SK-N-SH treated with all-trans-retinoic acid at 6 μM for 48 hours (cell line): ENCODE data around the gene KCNJ1.

Source experiments
- ATAC-seq: fragments of 200-7000 bp; cut with Tn5 transposase; 3 replicates; pipeline ENCODE4 v1.9.1; 2020; ENCODE audit warnings: mild to moderate bottlenecking, moderate library complexity
- ARNTL ChIP-seq: fragments of 450-650 bp; formaldehyde crosslinking; IDR thresholded peaks from 2 replicates; pipeline ENCODE4 v1.5.0; 2020; ENCODE audit warnings: low read depth, mild to moderate bottlenecking, moderate library complexity, borderline replicate concordance
- BACH2 ChIP-seq: fragments of 250-450 bp; sonication (Bioruptor Pico); IDR thresholded peaks from 2 replicates; pipeline ENCODE4 v1.9.0; 2021; ENCODE audit warnings: mild to moderate bottlenecking, borderline replicate concordance
- CREB5 ChIP-seq: fragments of 250-450 bp; sonication (Bioruptor Pico); IDR thresholded peaks from 2 replicates; pipeline ENCODE4 v1.5.1; 2020; ENCODE audit warnings: low read depth, mild to moderate bottlenecking, moderate library complexity
- CSDC2 ChIP-seq: fragments of 250-450 bp; sonication (Bioruptor Pico); IDR thresholded peaks from 2 replicates; pipeline ENCODE4 v1.5.0; 2020; ENCODE audit warnings: mild to moderate bottlenecking, moderate library complexity
- CSRNP3 ChIP-seq: fragments of 250-450 bp; sonication (Bioruptor Pico); IDR thresholded peaks from 2 replicates; pipeline ENCODE4 v1.5.1; 2021; ENCODE audit warnings: mild to moderate bottlenecking, moderate library complexity
- ESRRG ChIP-seq: fragments of 250-450 bp; sonication (Bioruptor Pico); IDR thresholded peaks from 2 replicates; pipeline ENCODE4 v1.6.1; 2021; ENCODE audit warnings: mild to moderate bottlenecking
- GLIS3 ChIP-seq: fragments of 250-450 bp; sonication (Bioruptor Pico); IDR thresholded peaks from 2 replicates; pipeline ENCODE4 v1.5.0; 2020; ENCODE audit warnings: mild to moderate bottlenecking, moderate library complexity
- ISL1 ChIP-seq: fragments of 250-450 bp; sonication (Bioruptor Pico); IDR thresholded peaks from 2 replicates; pipeline ENCODE4 v2.1.2; 2022; ENCODE audit warnings: mild to moderate bottlenecking, moderate library complexity
- OSR1 ChIP-seq: fragments of 250-450 bp; sonication (Bioruptor Pico); IDR thresholded peaks from 2 replicates; pipeline ENCODE4 v1.8.0; 2022; ENCODE audit warnings: moderate library complexity, mild to moderate bottlenecking, inconsistent platforms
- PATZ1 ChIP-seq: fragments of 250-450 bp; sonication (Bioruptor Pico); IDR thresholded peaks from 2 replicates; pipeline ENCODE4 v1.8.0; 2020; ENCODE audit warnings: mild to moderate bottlenecking, moderate library complexity, borderline replicate concordance
- POU6F1 ChIP-seq: fragments of 250-450 bp; sonication (Bioruptor Pico); IDR thresholded peaks from 2 replicates; pipeline ENCODE4 v1.8.0; 2021; ENCODE audit warnings: low read depth, mild to moderate bottlenecking, moderate library complexity, borderline replicate concordance
- PPARA ChIP-seq: fragments of 250-450 bp; sonication (Bioruptor Pico); IDR thresholded peaks from 2 replicates; pipeline ENCODE4 v1.5.0; 2020; ENCODE audit warnings: mild to moderate bottlenecking, borderline replicate concordance
- RARB ChIP-seq: fragments of 250-450 bp; sonication (Bioruptor Pico); IDR thresholded peaks from 2 replicates; pipeline ENCODE4 v1.8.0; 2021; ENCODE audit warnings: mild to moderate bottlenecking, moderate library complexity
- SNAI2 ChIP-seq: fragments of 250-450 bp; sonication (Bioruptor Pico); IDR thresholded peaks from 2 replicates; pipeline ENCODE4 v1.5.0; 2020; ENCODE audit warnings: mild to moderate bottlenecking, moderate library complexity
- TCF4 ChIP-seq: fragments of 250-450 bp; sonication (Bioruptor Pico); IDR thresholded peaks from 2 replicates; pipeline ENCODE4 v1.8.0; 2021; ENCODE audit warnings: mild to moderate bottlenecking, moderate library complexity, borderline replicate concordance
- TOX ChIP-seq: fragments of 250-450 bp; sonication (Bioruptor Pico); IDR thresholded peaks from 2 replicates; pipeline ENCODE4 v1.8.0; 2021; ENCODE audit warnings: mild to moderate bottlenecking, moderate library complexity, borderline replicate concordance
- ZC3H10 ChIP-seq: fragments of 250-450 bp; sonication (Bioruptor Pico); IDR thresholded peaks from 2 replicates; pipeline ENCODE4 v1.5.1; 2021; ENCODE audit warnings: mild to moderate bottlenecking, moderate library complexity
- ZFP3 ChIP-seq: fragments of 250-450 bp; sonication (Bioruptor Pico); IDR thresholded peaks from 2 replicates; pipeline ENCODE4 v1.5.0; 2020; ENCODE audit warnings: mild to moderate bottlenecking, moderate library complexity
- ZFP30 ChIP-seq: fragments of 450-650 bp; formaldehyde crosslinking; IDR thresholded peaks from 2 replicates; pipeline ENCODE4 v1.5.0; 2022; ENCODE audit warnings: mild to moderate bottlenecking, moderate library complexity
- ZNF565 ChIP-seq: fragments of 450-650 bp; formaldehyde crosslinking; conservative IDR thresholded peaks from 2 replicates; pipeline ENCODE4 v1.5.0; 2020; ENCODE audit warnings: low read depth, mild to moderate bottlenecking, moderate library complexity
- ZNF70 ChIP-seq: fragments of 450-650 bp; formaldehyde crosslinking; IDR thresholded peaks from 2 replicates; pipeline ENCODE4 v1.5.0; 2020; ENCODE audit warnings: mild to moderate bottlenecking, moderate library complexity
- ZNF8 ChIP-seq: fragments of 450-650 bp; formaldehyde crosslinking; IDR thresholded peaks from 2 replicates; pipeline ENCODE4 v1.5.0; 2020; ENCODE audit warnings: mild to moderate bottlenecking, moderate library complexity

Gene KCNJ1

GRCh38 chr11:128890216-128890542 is 23.1 kb upstream of the KCNJ1 start:
- ATAC-seq, result no peak; the same call in 2 of the 3 replicates
- TF ChIP-seq SNAI2 (CRISPR knock-in tag) (no peak), RARB (CRISPR knock-in tag) (no peak), CSRNP3 (CRISPR knock-in tag) (no peak), TCF4 (CRISPR knock-in tag) (no peak), CSDC2 (CRISPR knock-in tag) (no peak), GLIS3 (CRISPR knock-in tag) (no peak), PATZ1 (CRISPR knock-in tag) (no peak), ZNF565 (CRISPR knock-in tag) (no peak), ISL1 (CRISPR knock-in tag) (no peak), ARNTL (CRISPR knock-in tag) (no peak), ZFP3 (CRISPR knock-in tag) (no peak), CREB5 (no peak), TOX (CRISPR knock-in tag) (no peak), ZC3H10 (CRISPR knock-in tag) (no peak), BACH2 (CRISPR knock-in tag) (no peak), POU6F1 (CRISPR knock-in tag) (no peak), ZFP30 (no peak)

GRCh38 chr11:128889657-128890213 is 22.6 kb upstream of the KCNJ1 start:
- ATAC-seq, result no peak
- TF ChIP-seq ZFP3 (CRISPR knock-in tag) (no peak), SNAI2 (CRISPR knock-in tag) (no peak), TOX (CRISPR knock-in tag) (no peak), PPARA (no peak), ISL1 (CRISPR knock-in tag) (no peak), ESRRG (CRISPR knock-in tag) (no peak), CSRNP3 (CRISPR knock-in tag) (no peak), TCF4 (CRISPR knock-in tag) (no peak), CSDC2 (CRISPR knock-in tag) (no peak), OSR1 (CRISPR knock-in tag) (no peak)

GRCh38 chr11:128888034-128888985 is 21.2 kb upstream of the KCNJ1 start:
- TF ChIP-seq PATZ1 (CRISPR knock-in tag) (no peak), ZNF8 (CRISPR knock-in tag) (no peak), ZNF565 (CRISPR knock-in tag) (no peak), ZNF70 (no peak), GLIS3 (CRISPR knock-in tag) (no peak), OSR1 (CRISPR knock-in tag) (no peak), ZC3H10 (CRISPR knock-in tag) (no peak), SNAI2 (CRISPR knock-in tag) (no peak), CSRNP3 (CRISPR knock-in tag) (no peak), ZFP3 (CRISPR knock-in tag) (no peak), TCF4 (CRISPR knock-in tag) (no peak)
- ATAC-seq, result no peak
